Measurements from ENCODE around the gene ARV1.
A peak's percentile ranks its signal among the peaks of the same experiment; 100 is the strongest.

The ARV1 gene

GRCh38 chr1:230978491-230979388 is at the start of gene ARV1, which contains the start of gene TTC13:
TSS of gene ARV1 (plus strand) at chr1:230979094. CDS start at chr1:230979106, 12 bp downstream.
TSS of gene TTC13 (minus strand) at chr1:230978861. CDS start at chr1:230978830, 31 bp downstream.
- peak; percentile 97 for DNase-seq (ENCODE audit: low read depth)
- peak within 1 kb of the TSS; percentile 89 for H3K4me3 ChIP-seq (ENCODE audit: low read depth, low read length)

GRCh38 chr1:230930986-230931385 is 47.9 kb upstream of the ARV1 start:
- no peak for DNase-seq (ENCODE audit: low read depth)
- no peak overlapping the region for H3K4me3 ChIP-seq (ENCODE audit: low read depth, low read length)

GRCh38 chr1:230935852-230936251 is 43.0 kb upstream of the ARV1 start:
- no peak for DNase-seq (ENCODE audit: low read depth)
- no peak overlapping the region for H3K4me3 ChIP-seq (ENCODE audit: low read depth, low read length)

- H3K4me3 ChIP-seq (ENCODE audit: low read depth, low read length) = no peak overlapping the region
- no peak for DNase-seq (ENCODE audit: low read depth)
Observed at GRCh38 chr1:230936475-230936874, 42.4 kb upstream of the ARV1 start.

- no peak overlapping the region for H3K4me3 ChIP-seq (ENCODE audit: low read depth, low read length)
- no peak for DNase-seq (ENCODE audit: low read depth)
Observed at GRCh38 chr1:230937371-230937770, 41.5 kb upstream of the ARV1 start.

- DNase-seq (ENCODE audit: low read depth) = no peak
- H3K4me3 ChIP-seq (ENCODE audit: low read depth, low read length) = no peak overlapping the region
Observed at GRCh38 chr1:230938924-230939368, 39.9 kb upstream of the ARV1 start.

GRCh38 chr1:230939806-230940489 is 38.9 kb upstream of the ARV1 start:
- H3K4me3 ChIP-seq (ENCODE audit: low read depth, low read length) = no peak overlapping the region
- no peak for DNase-seq (ENCODE audit: low read depth)

GRCh38 chr1:230940848-230941247 is 38.0 kb upstream of the ARV1 start:
- peak; percentile 11 for DNase-seq (ENCODE audit: low read depth)

GRCh38 chr1:230943048-230943593 is 35.8 kb upstream of the ARV1 start:
- H3K4me3 ChIP-seq (ENCODE audit: low read depth, low read length) = no peak overlapping the region
- DNase-seq (ENCODE audit: low read depth) = no peak

More at GRCh38 chr1:230940848-230941247, 38.0 kb upstream of the ARV1 start:
- no peak overlapping the region for H3K4me3 ChIP-seq (ENCODE audit: low read depth, low read length)

GRCh38 chr1:230948301-230948700 is 30.6 kb upstream of the ARV1 start:
- no peak overlapping the region for H3K4me3 ChIP-seq (ENCODE audit: low read depth, low read length)
- no peak for DNase-seq (ENCODE audit: low read depth)

- no peak overlapping the region for H3K4me3 ChIP-seq (ENCODE audit: low read depth, low read length)
- no peak for DNase-seq (ENCODE audit: low read depth)
Observed at GRCh38 chr1:230948903-230949302, 30.0 kb upstream of the ARV1 start.

GRCh38 chr1:230950404-230950803 is 28.5 kb upstream of the ARV1 start:
- no peak for DNase-seq (ENCODE audit: low read depth)
- H3K4me3 ChIP-seq (ENCODE audit: low read depth, low read length) = no peak overlapping the region

- no peak overlapping the region for H3K4me3 ChIP-seq (ENCODE audit: low read depth, low read length)
- no peak for DNase-seq (ENCODE audit: low read depth)
Observed at GRCh38 chr1:230957580-230957989, 21.3 kb upstream of the ARV1 start.

GRCh38 chr1:230958370-230958769 is 20.5 kb upstream of the ARV1 start:
- DNase-seq (ENCODE audit: low read depth) = no peak
- H3K4me3 ChIP-seq (ENCODE audit: low read depth, low read length) = no peak overlapping the region

- DNase-seq (ENCODE audit: low read depth) = no peak
Observed at GRCh38 chr1:230964896-230965295, 14.0 kb upstream of the ARV1 start.

GRCh38 chr1:230965535-230965934 is 13.4 kb upstream of the ARV1 start:
- H3K4me3 ChIP-seq (ENCODE audit: low read depth, low read length) = no peak overlapping the region
- no peak for DNase-seq (ENCODE audit: low read depth)

More at GRCh38 chr1:230964896-230965295, 14.0 kb upstream of the ARV1 start:
- no peak overlapping the region for H3K4me3 ChIP-seq (ENCODE audit: low read depth, low read length)

- no peak overlapping the region for H3K4me3 ChIP-seq (ENCODE audit: low read depth, low read length)
- no peak for DNase-seq (ENCODE audit: low read depth)
Observed at GRCh38 chr1:230966358-230966873, 12.5 kb upstream of the ARV1 start.

GRCh38 chr1:230970432-230970831 is 8.5 kb upstream of the ARV1 start:
- DNase-seq (ENCODE audit: low read depth) = no peak
- no peak overlapping the region for H3K4me3 ChIP-seq (ENCODE audit: low read depth, low read length)

- no peak overlapping the region for H3K4me3 ChIP-seq (ENCODE audit: low read depth, low read length)
- no peak for DNase-seq (ENCODE audit: low read depth)
Observed at GRCh38 chr1:230971771-230972170, 7.1 kb upstream of the ARV1 start.

- DNase-seq (ENCODE audit: low read depth) = no peak
- H3K4me3 ChIP-seq (ENCODE audit: low read depth, low read length) = no peak overlapping the region
Observed at GRCh38 chr1:230972855-230973271, 6.0 kb upstream of the ARV1 start.
